ENCODE results near the gene C13orf42. TPM values are rescaled to one million over a fixed set of nuclear protein-coding genes. Genes with fewer than 3 reads are reported as not detected.

The C13orf42 gene
- total RNA-seq, 1 experiment from 2014 or later: 8.2 TPM

GRCh38 chr13:51045451-51045850 is 65.6 kb downstream of the C13orf42 start:
- ChIA-PET CTCF (interaction anchor here (0.5 to 2.5 kb wide), 4 partner anchors 9 to 278 kb away, joined by 3 to 21 read pairs (median 6); no protein-coding TSS in a partner anchor), POLR2A (no interaction called here)
- H3K27ac Mint-ChIP-seq: no peak overlapping the region

More at GRCh38 chr13:51045451-51045850, 65.6 kb downstream of the C13orf42 start:
- no peaks in the 10 kb centered on the region for H3K9me3 Mint-ChIP-seq
- ATAC-seq (no peak), DNase-seq (ENCODE audit: low spot score) (no peak)
- peaks cover 8% of the 10 kb centered on the region for H3K4me1 Mint-ChIP-seq
- H3K4me3 Mint-ChIP-seq: no peak overlapping the region
- no peak for TF ChIP-seq SP1 (CRISPR knock-in tag; conservative IDR thresholded peaks at IDR 0.05)
- TF ChIP-seq JUN (CRISPR knock-in tag; IDR thresholded peaks at IDR 0.05): no peak
- TF ChIP-seq TP53 (CRISPR knock-in tag; IDR thresholded peaks at IDR 0.05): no peak
- TF ChIP-seq STAT6 (CRISPR knock-in tag; conservative IDR thresholded peaks at IDR 0.05; ENCODE audit: low read depth): no peak
- no peak for TF ChIP-seq KAT7 (CRISPR knock-in tag; IDR thresholded peaks at IDR 0.05; ENCODE audit: borderline replicate concordance)
- no peak for TF ChIP-seq CREB1 (CRISPR knock-in tag; IDR thresholded peaks at IDR 0.05)
- no peak for TF ChIP-seq NR1H2 (CRISPR knock-in tag; IDR thresholded peaks at IDR 0.05)
- no peak for TF ChIP-seq RORB (CRISPR knock-in tag; IDR thresholded peaks at IDR 0.05)
- no peak for TF ChIP-seq NR2C2 (CRISPR knock-in tag; IDR thresholded peaks at IDR 0.05)
- TF ChIP-seq NFATC4 (CRISPR knock-in tag; IDR thresholded peaks at IDR 0.05): no peak
- no peak for TF ChIP-seq ZBTB43 (CRISPR knock-in tag; IDR thresholded peaks at IDR 0.05)
- TF ChIP-seq MAX (CRISPR knock-in tag; IDR thresholded peaks at IDR 0.05): no peak
- no peak for TF ChIP-seq FOXK1 (CRISPR knock-in tag; IDR thresholded peaks at IDR 0.05)
- no peak for TF ChIP-seq ZNF532 (CRISPR knock-in tag; IDR thresholded peaks at IDR 0.05; ENCODE audit: borderline replicate concordance)
- no peak for TF ChIP-seq ZNF219 (CRISPR knock-in tag; IDR thresholded peaks at IDR 0.05; ENCODE audit: borderline replicate concordance)
- no peak for TF ChIP-seq ATF6 (CRISPR knock-in tag; IDR thresholded peaks at IDR 0.05)
- no peaks in the 10 kb centered on the region for H3K36me3 Mint-ChIP-seq
- no peaks in the 10 kb centered on the region for H3K27me3 Mint-ChIP-seq (ENCODE audit: low read depth)

Data from WTC11 (cell line).